Caco-2 (cell line): ENCODE measurements around the gene RAB1B. TPM values are rescaled to one million over a fixed set of nuclear protein-coding genes. Genes with fewer than 3 reads are reported as not detected.

Source experiments
- BruUV-seq: library from RNA; stranded (reverse); fragments of 400-500 nt; replicated peaks from 2 replicates; lab custom pipeline; 2021; lab: Mats Ljungman, UMichigan
- CTCF ChIA-PET: fragments of 300-600 bp; sonication (Branson Sonifier 250); formaldehyde crosslinking; loops from one replicate; lab custom pipeline; 2022; ENCODE audit warnings: antibody characterized with exemption; lab: Charles Lee
- POLR2A ChIA-PET: fragments of 300-600 bp; sonication (Branson Sonifier 250); formaldehyde crosslinking; loops from one replicate; lab custom pipeline; 2022; ENCODE audit warnings: antibody characterized with exemption; lab: Charles Lee
- DNase-seq, 2 experiments: peaks; one replicate each; pipeline versions ENCODE4 v3.0.0 to v3.0.0-alpha.2; 2020 to 2022
- H3K27me3 ChIP-seq: replicated peaks from 2 replicates; pipeline ENCODE4 v1.6.0; 2011; ENCODE audit warnings: low read length; ENCODE audit not compliant: control insufficient read depth, insufficient read depth
- H3K36me3 ChIP-seq: 2 replicates; pipeline ENCODE4 v1.5.1; 2011; ENCODE audit warnings: low read length; ENCODE audit not compliant: control insufficient read depth, insufficient read depth
- H3K4me1 ChIP-seq: fragments of 250-450 bp; sonication (Bioruptor Pico); 2 replicates; pipeline ENCODE4 v1.5.1; 2020; ENCODE audit warnings: mild to moderate bottlenecking
- H3K4me3 ChIP-seq: 2 replicates; pipeline ENCODE4 v1.5.1; 2011; ENCODE audit warnings: low read depth, mild to moderate bottlenecking, control low read depth, low read length
- H3K9me3 ChIP-seq: fragments of 250-450 bp; sonication (Bioruptor Pico); 2 replicates; pipeline ENCODE4 v1.5.1; 2020; ENCODE audit warnings: mild to moderate bottlenecking, moderate library complexity
- H3K27ac Mint-ChIP-seq: one replicate; pipeline ENCODE4 v1.8.0; 2022; ENCODE audit warnings: mixed read lengths; ENCODE audit not compliant: unreplicated experiment
- H3K27me3 Mint-ChIP-seq: one replicate; pipeline ENCODE4 v1.8.0; 2022; ENCODE audit warnings: mixed read lengths; ENCODE audit not compliant: insufficient read depth, unreplicated experiment
- H3K36me3 Mint-ChIP-seq: one replicate; pipeline ENCODE4 v1.8.0; 2022; ENCODE audit warnings: mild to moderate bottlenecking, mixed read lengths; ENCODE audit not compliant: insufficient read depth, unreplicated experiment
- H3K4me1 Mint-ChIP-seq: one replicate; pipeline ENCODE4 v1.8.0; 2022; ENCODE audit warnings: low read depth, mixed read lengths; ENCODE audit not compliant: unreplicated experiment
- H3K4me3 Mint-ChIP-seq: one replicate; pipeline ENCODE4 v1.8.0; 2022; ENCODE audit warnings: mild to moderate bottlenecking, moderate library complexity, mixed read lengths; ENCODE audit not compliant: unreplicated experiment
- H3K9me3 Mint-ChIP-seq: one replicate; pipeline ENCODE4 v1.8.0; 2022; ENCODE audit warnings: mixed read lengths; ENCODE audit not compliant: unreplicated experiment
- intact Hi-C: fragments of 100-400 bp; cut with micrococcal nuclease; formaldehyde crosslinking; loops from one replicate; pipeline ENCODE4 v1.10.0; 2022; ENCODE audit not compliant: unreplicated experiment
- total RNA-seq: library from RNA; stranded (reverse); gene quantifications from 2 replicates; pipeline ENCODE4 v1.2.3, GENCODE V29; 2022
- TF ChIP-seq, protein P1 (sequence below), 2 experiments: fragments of 200-600 bp in 1 of 2; IDR thresholded peaks; 1 replicate in 1 of 2; 2 replicates in 1 of 2; pipeline versions ENCODE4 v1.5.1 to v1.8.0; 2011 to 2022; ENCODE audit warnings: antibody characterized with exemption in 1 of 2, control low read depth in 1 of 2, inconsistent platforms in 1 of 2, low read depth in 1 of 2, low read length in 1 of 2, mild to moderate bottlenecking in 1 of 2, moderate library complexity in 1 of 2; ENCODE audit not compliant: insufficient read depth in 1 of 2, severe bottlenecking in 1 of 2, unreplicated experiment in 1 of 2

RAB1B gene
- total RNA-seq, 1 experiment from 2014 or later = 132 TPM

DNA sequence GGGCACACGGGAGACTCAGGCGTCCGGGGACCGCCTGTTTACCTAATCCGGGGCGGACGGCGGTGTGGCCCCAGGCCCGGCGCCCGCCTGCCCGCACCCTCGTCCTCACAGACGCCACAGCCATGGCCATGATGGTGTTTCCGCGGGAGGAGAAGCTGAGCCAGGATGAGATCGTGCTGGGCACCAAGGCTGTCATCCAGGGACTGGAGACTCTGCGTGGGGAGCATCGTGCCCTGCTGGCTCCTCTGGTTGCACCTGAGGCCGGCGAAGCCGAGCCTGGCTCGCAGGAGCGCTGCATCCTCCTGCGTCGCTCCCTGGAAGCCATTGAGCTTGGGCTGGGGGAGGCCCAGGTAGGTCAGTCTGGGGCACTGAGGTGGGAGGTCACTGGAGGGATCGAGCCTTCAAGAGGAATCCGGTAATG, 10.0 kb upstream of the RAB1B start:
- Mint-ChIP-seq H3K36me3 (peaks cover 64% of the 10 kb centered on the region), H3K4me3 (peak overlapping the region; percentile 93)
- intact Hi-C loops = loop anchor here (1.0 kb wide), 2 partner anchors 10 to 36 kb away; partner anchors contain the start of gene RAB1B

DNA sequence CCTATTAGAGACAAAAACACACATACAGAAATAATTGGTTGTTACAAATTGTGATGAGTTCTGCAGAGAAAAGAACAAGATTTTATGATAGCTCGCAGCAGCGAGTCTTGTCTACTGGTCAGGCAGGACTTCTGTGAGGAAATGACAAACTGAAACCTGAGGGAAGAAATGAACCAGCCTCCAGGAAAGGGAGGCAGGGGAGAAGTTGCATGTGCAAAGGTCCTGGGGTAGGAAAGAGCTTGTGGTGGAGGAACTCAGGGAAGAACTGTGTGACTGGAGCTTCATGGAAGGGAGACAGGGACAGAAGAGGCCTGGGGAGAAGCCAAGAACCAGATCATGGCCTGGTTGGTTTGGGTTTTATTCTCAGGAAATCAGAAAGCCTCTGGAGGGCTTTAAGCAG, 9.2 kb upstream of the RAB1B start:
- Histone ChIP-seq H3K4me3 (no peak overlapping the region), H3K36me3 (no peaks in the 10 kb centered on the region), H3K27me3 (no peaks in the 10 kb centered on the region), H3K9me3 (no peaks in the 10 kb centered on the region), H3K4me1 (no peaks in the 10 kb centered on the region)
- CTCF ChIA-PET = interaction anchor here (1.1 to 1.2 kb wide), 2 partner anchors 31 to 54 kb away, joined by 3 to 4 read pairs; no protein-coding TSS in a partner anchor
- Mint-ChIP-seq H3K27ac (peak overlapping the region; percentile 90), H3K4me1 (peaks cover 18% of the 10 kb centered on the region), H3K27me3 (no peaks in the 10 kb centered on the region), H3K36me3 (peaks cover 67% of the 10 kb centered on the region), H3K9me3 (no peaks in the 10 kb centered on the region), H3K4me3 (peak overlapping the region; percentile 93)
- POLR2A ChIA-PET = no interaction called here
- BruUV-seq = TSS peak; percentile 42
- intact Hi-C loops = no loop called here
- TF ChIP-seq, protein P1, sequence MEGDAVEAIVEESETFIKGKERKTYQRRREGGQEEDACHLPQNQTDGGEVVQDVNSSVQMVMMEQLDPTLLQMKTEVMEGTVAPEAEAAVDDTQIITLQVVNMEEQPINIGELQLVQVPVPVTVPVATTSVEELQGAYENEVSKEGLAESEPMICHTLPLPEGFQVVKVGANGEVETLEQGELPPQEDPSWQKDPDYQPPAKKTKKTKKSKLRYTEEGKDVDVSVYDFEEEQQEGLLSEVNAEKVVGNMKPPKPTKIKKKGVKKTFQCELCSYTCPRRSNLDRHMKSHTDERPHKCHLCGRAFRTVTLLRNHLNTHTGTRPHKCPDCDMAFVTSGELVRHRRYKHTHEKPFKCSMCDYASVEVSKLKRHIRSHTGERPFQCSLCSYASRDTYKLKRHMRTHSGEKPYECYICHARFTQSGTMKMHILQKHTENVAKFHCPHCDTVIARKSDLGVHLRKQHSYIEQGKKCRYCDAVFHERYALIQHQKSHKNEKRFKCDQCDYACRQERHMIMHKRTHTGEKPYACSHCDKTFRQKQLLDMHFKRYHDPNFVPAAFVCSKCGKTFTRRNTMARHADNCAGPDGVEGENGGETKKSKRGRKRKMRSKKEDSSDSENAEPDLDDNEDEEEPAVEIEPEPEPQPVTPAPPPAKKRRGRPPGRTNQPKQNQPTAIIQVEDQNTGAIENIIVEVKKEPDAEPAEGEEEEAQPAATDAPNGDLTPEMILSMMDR (IDR thresholded peaks at IDR 0.05; ENCODE audit: insufficient read depth in 1 of 2, low read depth in 1 of 2, low read length in 1 of 2, severe bottlenecking in 1 of 2, unreplicated experiment in 1 of 2) = no peak
- DNase-seq = no peak

More for the DNA sequence above, 10.0 kb upstream of the RAB1B start:
- H3K9me3 ChIP-seq = no peaks in the 10 kb centered on the region
- H3K4me3 ChIP-seq = peak overlapping the region; percentile 81
- no TSS peak for BruUV-seq
- TF ChIP-seq, protein P1 (IDR thresholded peaks at IDR 0.05; ENCODE audit: insufficient read depth in 1 of 2, low read depth in 1 of 2, low read length in 1 of 2, severe bottlenecking in 1 of 2, unreplicated experiment in 1 of 2) = no peak
- peak overlapping the region; percentile 90 for H3K27ac Mint-ChIP-seq
- no peak for DNase-seq
- no peaks in the 10 kb centered on the region for H3K27me3 Mint-ChIP-seq
- no peaks in the 10 kb centered on the region for H3K4me1 ChIP-seq
- ChIA-PET POLR2A (interaction anchor here (0.6 kb wide), 1 partner anchor 116 kb away, joined by 7 read pairs; no protein-coding TSS in a partner anchor), CTCF (interaction anchor here (1.1 to 1.2 kb wide), 2 partner anchors 30 to 54 kb away, joined by 3 to 4 read pairs; no protein-coding TSS in a partner anchor)
- no peaks in the 10 kb centered on the region for H3K36me3 ChIP-seq
- H3K27me3 ChIP-seq = no peaks in the 10 kb centered on the region
- H3K4me1 Mint-ChIP-seq = peaks cover 18% of the 10 kb centered on the region
- no peaks in the 10 kb centered on the region for H3K9me3 Mint-ChIP-seq

DNA sequence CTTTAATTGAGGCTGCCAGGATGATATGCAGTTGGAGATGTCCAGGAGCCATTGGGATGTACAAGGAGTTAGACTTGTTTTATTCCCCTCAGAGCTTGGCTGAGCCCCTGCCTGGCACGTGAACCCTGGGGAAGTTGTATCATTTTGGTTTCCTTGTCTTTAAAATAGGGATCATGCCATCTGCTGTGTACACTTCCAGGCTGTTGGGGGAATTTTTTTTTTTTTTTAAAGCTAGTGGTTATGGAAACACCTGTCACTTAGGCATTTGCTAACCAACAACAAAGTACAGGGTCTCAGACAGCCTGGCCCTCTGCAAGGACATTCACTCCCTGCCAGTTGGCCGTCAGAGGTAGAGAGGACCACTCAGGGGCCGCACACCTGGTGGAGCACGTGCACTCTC, 8.5 kb upstream of the RAB1B start:
- no peak overlapping the region for H3K27ac Mint-ChIP-seq
- Histone ChIP-seq H3K4me1 (no peaks in the 10 kb centered on the region), H3K4me3 (no peak overlapping the region), H3K36me3 (no peaks in the 10 kb centered on the region), H3K27me3 (no peaks in the 10 kb centered on the region), H3K9me3 (no peaks in the 10 kb centered on the region)
- CTCF ChIA-PET = no interaction called here
- POLR2A ChIA-PET = interaction anchor here (0.6 kb wide), 1 partner anchor 29 kb away, joined by 5 read pairs; no protein-coding TSS in a partner anchor
- H3K4me3 Mint-ChIP-seq = no peak overlapping the region
- peaks cover 18% of the 10 kb centered on the region for H3K4me1 Mint-ChIP-seq
- peaks cover 63% of the 10 kb centered on the region for H3K36me3 Mint-ChIP-seq
- TF ChIP-seq, protein P1 (IDR thresholded peaks at IDR 0.05; ENCODE audit: insufficient read depth in 1 of 2, low read depth in 1 of 2, low read length in 1 of 2, severe bottlenecking in 1 of 2, unreplicated experiment in 1 of 2) = no peak
- no peaks in the 10 kb centered on the region for H3K9me3 Mint-ChIP-seq
- no TSS peak for BruUV-seq
- intact Hi-C loops = no loop called here
- H3K27me3 Mint-ChIP-seq = no peaks in the 10 kb centered on the region
- no peak for DNase-seq
